ENCODE results near the gene P2RY10.

- TF ChIP-seq JUN (IDR thresholded peaks at IDR 0.05; ENCODE audit: low read depth, low read length) (no peak), JUND (IDR thresholded peaks at IDR 0.05; ENCODE audit: low read length) (no peak), CREB1 (IDR thresholded peaks at IDR 0.05) (no peak)
Observed at GRCh38 chrX:78923198-78924015, 21.8 kb upstream of the P2RY10 start.

Data from H1 (cell line).